ENCODE data around the gene SLC2A9. TPM values are rescaled to one million over a fixed set of nuclear protein-coding genes. Genes with fewer than 3 reads are reported as not detected.

Gene SLC2A9
- total and polyA plus RNA-seq, 8 donors: 0.61 to 35.3 (median 2.7) TPM

- no peak overlapping the region for H3K27ac ChIP-seq
- H3K27me3 ChIP-seq: no peaks in the 10 kb centered on the region
- 52 to 100% (median 92%) methylated on average over 1 of the region's 1 CpG for WGBS, 5 donors
- no peak overlapping the region for H3K4me3 ChIP-seq
- intact Hi-C loops (cut with DNase I; ENCODE audit: low total_unique reads): no loop called here
- no peaks in the 10 kb centered on the region for H3K36me3 ChIP-seq
- DNase-seq: no peak
- TF ChIP-seq EP300 (IDR thresholded peaks at IDR 0.05): no peak
- TF ChIP-seq POLR2AphosphoS5 (IDR thresholded peaks at IDR 0.05): no peak
- no peak for TF ChIP-seq POLR2A (IDR thresholded peaks at IDR 0.05)
- TF ChIP-seq, protein P1, sequence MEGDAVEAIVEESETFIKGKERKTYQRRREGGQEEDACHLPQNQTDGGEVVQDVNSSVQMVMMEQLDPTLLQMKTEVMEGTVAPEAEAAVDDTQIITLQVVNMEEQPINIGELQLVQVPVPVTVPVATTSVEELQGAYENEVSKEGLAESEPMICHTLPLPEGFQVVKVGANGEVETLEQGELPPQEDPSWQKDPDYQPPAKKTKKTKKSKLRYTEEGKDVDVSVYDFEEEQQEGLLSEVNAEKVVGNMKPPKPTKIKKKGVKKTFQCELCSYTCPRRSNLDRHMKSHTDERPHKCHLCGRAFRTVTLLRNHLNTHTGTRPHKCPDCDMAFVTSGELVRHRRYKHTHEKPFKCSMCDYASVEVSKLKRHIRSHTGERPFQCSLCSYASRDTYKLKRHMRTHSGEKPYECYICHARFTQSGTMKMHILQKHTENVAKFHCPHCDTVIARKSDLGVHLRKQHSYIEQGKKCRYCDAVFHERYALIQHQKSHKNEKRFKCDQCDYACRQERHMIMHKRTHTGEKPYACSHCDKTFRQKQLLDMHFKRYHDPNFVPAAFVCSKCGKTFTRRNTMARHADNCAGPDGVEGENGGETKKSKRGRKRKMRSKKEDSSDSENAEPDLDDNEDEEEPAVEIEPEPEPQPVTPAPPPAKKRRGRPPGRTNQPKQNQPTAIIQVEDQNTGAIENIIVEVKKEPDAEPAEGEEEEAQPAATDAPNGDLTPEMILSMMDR (IDR thresholded peaks at IDR 0.05): no peak
- H3K4me1 ChIP-seq: no peaks in the 10 kb centered on the region
- H3K9me3 ChIP-seq: no peaks in the 10 kb centered on the region
Observed at GRCh38 chr4:9875516-9875915, 145.8 kb downstream of the SLC2A9 start.

- no peak overlapping the region for H3K4me3 ChIP-seq
- peaks cover 0 to 4% (median 0%) of the 10 kb centered on the region in 4 donors for H3K9me3 ChIP-seq
- no peak for DNase-seq
- H3K27ac ChIP-seq: no peak overlapping the region
- H3K27me3 ChIP-seq: no peaks in the 10 kb centered on the region
- H3K36me3 ChIP-seq: no peaks in the 10 kb centered on the region
- intact Hi-C loops (cut with DNase I; ENCODE audit: low total_unique reads): no loop called here
- H3K4me1 ChIP-seq: no peaks in the 10 kb centered on the region
- WGBS, 5 donors: 88 to 99% (median 93%) methylated on average over 5 of the region's 5 CpGs
- TF ChIP-seq, protein P1 (IDR thresholded peaks at IDR 0.05): no peak
- TF ChIP-seq EP300 (IDR thresholded peaks at IDR 0.05): no peak
- no peak for TF ChIP-seq POLR2A (IDR thresholded peaks at IDR 0.05)
- TF ChIP-seq POLR2AphosphoS5 (IDR thresholded peaks at IDR 0.05): no peak
Observed at GRCh38 chr4:9874385-9874784, 146.9 kb downstream of the SLC2A9 start.

DNA sequence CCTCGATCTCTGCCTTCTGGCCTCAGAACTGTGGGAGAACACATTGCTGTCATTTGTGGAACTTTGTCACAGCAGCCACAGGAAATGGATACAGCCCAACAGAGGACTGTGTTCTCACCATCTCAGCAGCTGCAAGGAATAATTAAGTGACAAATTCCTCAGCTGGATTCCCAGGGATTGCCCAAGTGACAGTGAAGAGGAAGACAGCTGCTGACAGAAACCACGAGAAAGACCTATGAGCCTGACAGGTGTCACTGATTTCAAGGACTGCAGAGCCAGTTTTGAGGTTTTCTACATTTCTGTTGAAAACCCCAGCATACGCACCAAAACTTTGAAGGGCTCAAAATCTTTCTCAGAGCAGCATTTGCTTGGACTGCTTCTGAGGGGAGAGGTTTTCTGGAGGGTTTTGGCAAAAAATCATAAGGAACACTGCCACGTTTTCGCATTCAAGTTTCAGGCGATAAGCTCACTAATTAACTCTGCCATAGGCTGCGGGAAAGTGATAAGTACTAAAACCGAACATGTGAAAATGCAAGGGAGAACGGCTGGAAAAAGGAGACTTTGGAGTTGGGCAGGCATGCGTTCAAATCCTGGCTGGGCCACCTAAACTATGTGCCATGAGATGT is 151.0 kb downstream of the SLC2A9 start:
- Histone ChIP-seq H3K4me1 (no peaks in the 10 kb centered on the region), H3K4me3 (no peak overlapping the region), H3K27me3 (no peaks in the 10 kb centered on the region), H3K36me3 (no peaks in the 10 kb centered on the region), H3K9me3 (peaks cover 0 to 4% (median 0%) of the 10 kb centered on the region in 4 donors), H3K27ac (no peak overlapping the region)
- no peak for TF ChIP-seq POLR2A (IDR thresholded peaks at IDR 0.05)
- TF ChIP-seq, protein P1 (IDR thresholded peaks at IDR 0.05): no peak
- no peak for TF ChIP-seq EP300 (IDR thresholded peaks at IDR 0.05)
- TF ChIP-seq POLR2AphosphoS5 (IDR thresholded peaks at IDR 0.05): no peak
- WGBS, 5 donors: 81 to 85% (median 83%) methylated on average over 9 to 10 of the region's 10 CpGs
- DNase-seq: no peak
- intact Hi-C loops (cut with DNase I; ENCODE audit: low total_unique reads): no loop called here

DNA sequence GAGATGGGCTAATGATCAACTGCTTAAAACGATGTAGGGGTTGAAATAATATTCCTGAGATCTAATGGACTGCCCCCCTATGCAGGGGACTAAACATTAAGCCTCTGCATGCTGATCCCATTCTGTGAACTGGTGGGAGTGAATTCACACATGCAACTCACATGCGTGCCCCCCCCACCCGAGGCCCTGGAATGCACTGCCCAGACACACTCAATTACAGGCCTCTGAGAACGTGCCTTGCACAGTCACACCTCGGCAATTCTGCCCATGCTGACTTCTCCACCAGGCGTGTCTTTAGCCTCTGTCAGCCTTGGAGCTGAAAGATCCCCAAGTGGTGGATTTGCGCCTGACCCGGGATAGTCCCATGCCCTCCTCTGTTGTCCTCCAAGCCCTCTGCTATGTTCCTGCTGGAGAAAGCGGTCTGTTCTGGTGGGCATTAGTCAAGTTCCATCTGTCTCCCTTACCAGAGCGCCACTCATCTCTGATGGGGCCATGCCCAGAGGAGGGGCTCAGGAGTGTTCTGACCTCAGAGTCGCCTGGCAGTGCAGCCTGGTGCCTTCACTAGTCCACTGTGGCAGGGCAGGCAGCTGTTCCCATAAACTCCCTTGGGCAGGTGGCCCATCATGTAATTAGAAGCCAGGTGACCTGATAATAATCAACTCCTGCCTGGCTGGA is 153.4 kb downstream of the SLC2A9 start:
- TF ChIP-seq, protein P1 (IDR thresholded peaks at IDR 0.05): no peak
- TF ChIP-seq POLR2AphosphoS5 (IDR thresholded peaks at IDR 0.05) (no peak), POLR2A (IDR thresholded peaks at IDR 0.05) (no peak), EP300 (IDR thresholded peaks at IDR 0.05) (no peak)
- H3K27me3 ChIP-seq: no peaks in the 10 kb centered on the region
- WGBS, 5 donors: 82 to 90% (median 87%) methylated on average over 10 to 11 of the region's 11 CpGs
- no peak overlapping the region for H3K4me3 ChIP-seq
- H3K9me3 ChIP-seq: peaks cover 0 to 4% (median 0%) of the 10 kb centered on the region in 4 donors
- H3K36me3 ChIP-seq: no peaks in the 10 kb centered on the region
- H3K4me1 ChIP-seq: no peaks in the 10 kb centered on the region
- H3K27ac ChIP-seq: no peak overlapping the region
- intact Hi-C loops (cut with DNase I; ENCODE audit: low total_unique reads): no loop called here
- DNase-seq: no peak

All from stomach (tissue), 9 donors.